HG03460 (cell line): ENCODE data around the gene PYURF.
"Not testable (repeated sequence)": the region's sequence is repeated elsewhere in the genome, so short reads cannot be mapped to it uniquely, and the experiment has no call there.

Experiments used
- ATAC-seq: cut with Tn5 transposase; IDR thresholded peaks from one replicate; pipeline ENCODE4 v1.9.1; 2021; ENCODE audit not compliant: unreplicated experiment

PYURF gene

GRCh38 chr4:88523325-88524129 is at the start of gene PYURF:
Gene PYURF (minus strand): TSS chr4:88523776. CDS start chr4:88523700, 76 bp downstream.
- ATAC-seq, result peak; percentile 79

- no peak for ATAC-seq
Measured at GRCh38 chr4:88570001-88570400, 46.4 kb upstream of the PYURF start.

GRCh38 chr4:88567591-88567990 is 44.0 kb upstream of the PYURF start:
- ATAC-seq, result no peak

GRCh38 chr4:88549815-88550214 is 26.2 kb upstream of the PYURF start:
- no peak for ATAC-seq

GRCh38 chr4:88539322-88540068 is 15.9 kb upstream of the PYURF start:
- not testable (repeated sequence) for ATAC-seq

- ATAC-seq, result no peak
Measured at GRCh38 chr4:88537709-88538108, 14.1 kb upstream of the PYURF start.

GRCh38 chr4:88535090-88535755 is 11.6 kb upstream of the PYURF start:
- no peak for ATAC-seq

GRCh38 chr4:88533937-88534750 is 10.6 kb upstream of the PYURF start:
- ATAC-seq, result no peak

- no peak for ATAC-seq
Measured at GRCh38 chr4:88533088-88533790, 9.7 kb upstream of the PYURF start.

GRCh38 chr4:88531549-88531948 is 8.0 kb upstream of the PYURF start:
- ATAC-seq, result no peak

GRCh38 chr4:88528861-88529260 is 5.3 kb upstream of the PYURF start:
- no peak for ATAC-seq

GRCh38 chr4:88527787-88528186 is 4.2 kb upstream of the PYURF start:
- peak; percentile 38 for ATAC-seq

GRCh38 chr4:88526221-88526815 is 2.7 kb upstream of the PYURF start:
- no peak for ATAC-seq

- no peak for ATAC-seq
Measured at GRCh38 chr4:88524171-88524570, 595 bp upstream of the PYURF start.

GRCh38 chr4:88522702-88523324 is 763 bp downstream of the PYURF start:
- ATAC-seq, result peak; percentile 26

GRCh38 chr4:88518911-88519310 is 4.7 kb downstream of the PYURF start:
- no peak for ATAC-seq

GRCh38 chr4:88517825-88518224 is 5.8 kb downstream of the PYURF start:
- no peak for ATAC-seq

- ATAC-seq, result no peak
Measured at GRCh38 chr4:88516746-88517145, 6.8 kb downstream of the PYURF start.
